HCT116 (cell line): ENCODE data around the gene KCNK5. TPM values are rescaled to one million over a fixed set of nuclear protein-coding genes. Genes with fewer than 3 reads are reported as not detected.

Source experiments
- ATAC-seq: fragments of 200-7000 bp; cut with Tn5 transposase; 2 replicates; pipeline ENCODE4 v1.9.1; 2020; ENCODE audit warnings: mild to moderate bottlenecking, moderate library complexity
- BruUV-seq: library from RNA; stranded (reverse); fragments of 400-500 nt; replicated peaks from 2 replicates; lab custom pipeline; 2021; lab: Mats Ljungman, UMichigan
- CTCF ChIA-PET: fragments of 300-600 bp; sonication (Branson Sonifier 250); formaldehyde crosslinking; loops from one replicate; lab custom pipeline; 2021; ENCODE audit warnings: antibody characterized with exemption; lab: Charles Lee
- POLR2A ChIA-PET: fragments of 300-600, 350-600 bp; sonication (Branson Sonifier 250); formaldehyde crosslinking; loops from one replicate; lab custom pipeline; 2021; ENCODE audit warnings: antibody characterized with exemption; lab: Charles Lee
- RAD21 ChIA-PET, 2 experiments: fragments of 300-600 bp; sonication (Branson Sonifier 250); formaldehyde crosslinking; loops; one replicate each; lab custom pipeline; 2023; ENCODE audit warnings: low total read pairs in 2 of 2; ENCODE audit not compliant: uncharacterized antibody in 2 of 2, unreplicated experiment in 2 of 2, low non-redundant PET in 1 of 2; lab: Charles Lee
- DNase-seq: peaks from one replicate; pipeline ENCODE4 v3.0.0-alpha.2; 2010; ENCODE audit warnings: low read depth, low spot score
- H2AFZ ChIP-seq: fragments of 200-600 bp; shearing (Covaris generic), sonication (generic); 2 replicates; pipeline ENCODE4 v1.6.1; 2017; ENCODE audit warnings: low read depth, mixed run types, mixed read lengths, antibody characterized with exemption, low read length; ENCODE audit not compliant: poor library complexity, severe bottlenecking
- H3K27ac ChIP-seq: 2 replicates; pipeline ENCODE4 v1.5.1; 2012; ENCODE audit warnings: low read depth, low read length
- H3K27me3 ChIP-seq: fragments of 200-600 bp; sonication (generic); 2 replicates; pipeline ENCODE4 v1.6.1; 2016; ENCODE audit warnings: mixed run types, low read length, mixed read lengths; ENCODE audit not compliant: insufficient read depth
- H3K36me3 ChIP-seq, 2 experiments: fragments of 200-500 bp in 1 of 2; fragments of 200-600 bp in 1 of 2; sonication (Bioruptor generic) in 1 of 2; sonication (generic) in 1 of 2; 2 replicates each; pipeline versions ENCODE4 v1.5.1 to v1.6.1; 2014 to 2016; ENCODE audit warnings: low read length in 2 of 2, inconsistent platforms in 1 of 2, mixed read lengths in 1 of 2, mixed run types in 1 of 2; ENCODE audit not compliant: insufficient read depth in 2 of 2, control insufficient read depth in 1 of 2
- H3K4me1 ChIP-seq, 2 experiments: fragments of 200-600 bp in 1 of 2; sonication (generic) in 1 of 2; 2 replicates each; pipeline versions ENCODE4 v1.5.1 to v1.6.1; 2012 to 2017; ENCODE audit warnings: low read length in 2 of 2, inconsistent platforms in 1 of 2, mild to moderate bottlenecking in 1 of 2, mixed read lengths in 1 of 2, mixed run types in 1 of 2, moderate library complexity in 1 of 2; ENCODE audit not compliant: insufficient read depth in 2 of 2, control insufficient read depth in 1 of 2
- H3K4me2 ChIP-seq: fragments of 200-600 bp; sonication (generic); 2 replicates; pipeline ENCODE4 v1.6.1; 2017; ENCODE audit warnings: mixed run types, low read length, mixed read lengths
- H3K4me3 ChIP-seq, 2 experiments: fragments of 200-600 bp in 1 of 2; sonication (generic) in 1 of 2; replicated peaks in 1 of 2; 2 replicates each; pipeline ENCODE4 v1.5.1; 2011 to 2016; ENCODE audit warnings: low read length in 2 of 2, control low read depth in 1 of 2, low read depth in 1 of 2, mild to moderate bottlenecking in 1 of 2, mixed read lengths in 1 of 2, mixed run types in 1 of 2
- H3K79me2 ChIP-seq: fragments of 200-600 bp; sonication (generic); 2 replicates; pipeline ENCODE4 v1.6.1; 2017; ENCODE audit warnings: mild to moderate bottlenecking, mixed run types, low read length, moderate library complexity, mixed read lengths; ENCODE audit not compliant: insufficient read depth
- H3K9ac ChIP-seq: fragments of 200-600 bp; sonication (generic); 2 replicates; pipeline ENCODE4 v1.6.1; 2016; ENCODE audit warnings: low read length, mixed read lengths
- H3K9me2 ChIP-seq: fragments of 200-600 bp; sonication (generic), shearing (Covaris generic); 2 replicates; pipeline ENCODE4 v1.6.1; 2017; ENCODE audit warnings: mixed run types, mild to moderate bottlenecking, moderate library complexity; ENCODE audit not compliant: insufficient read depth
- H3K9me3 ChIP-seq, 2 experiments: fragments of 200-500 bp in 1 of 2; fragments of 200-600 bp in 1 of 2; sonication (Bioruptor generic) in 1 of 2; sonication (generic) in 1 of 2; 2 replicates each; pipeline ENCODE4 v1.6.1; 2014 to 2017; ENCODE audit warnings: low read length in 2 of 2, mixed read lengths in 2 of 2, inconsistent platforms in 1 of 2, low read depth in 1 of 2, mild to moderate bottlenecking in 1 of 2, mixed run types in 1 of 2, moderate library complexity in 1 of 2; ENCODE audit not compliant: control insufficient read depth in 1 of 2, insufficient read depth in 1 of 2
- H4K20me1 ChIP-seq: fragments of 200-600 bp; sonication (generic), shearing (Covaris generic); 2 replicates; pipeline ENCODE4 v1.6.1; 2017; ENCODE audit warnings: mixed run types, mild to moderate bottlenecking, moderate library complexity; ENCODE audit not compliant: insufficient read depth
- FOSL1 ChIP-seq: IDR thresholded peaks from 2 replicates; pipeline ENCODE4 v1.6.1; 2012; ENCODE audit warnings: low read depth
- RAD21 ChIP-seq: IDR thresholded peaks from 2 replicates; pipeline ENCODE4 v1.6.1; 2012; ENCODE audit warnings: low read depth, mild to moderate bottlenecking
- intact Hi-C: fragments of 100-400 bp; cut with micrococcal nuclease; formaldehyde crosslinking; loops from 2 replicates; pipeline ENCODE4 v1.10.0; 2022
- total RNA-seq: library from RNA; stranded (reverse); gene quantifications from one replicate; pipeline ENCODE4 v1.2.1, GENCODE V29; 2021; ENCODE audit not compliant: unreplicated experiment
- TF ChIP-seq, protein P1 (sequence below): IDR thresholded peaks from 2 replicates; pipeline ENCODE4 v1.6.1; 2012; ENCODE audit warnings: low read depth
- TF ChIP-seq, protein P2 (sequence below): IDR thresholded peaks from 2 replicates; pipeline ENCODE4 v1.6.1; 2012

Gene KCNK5
- total RNA-seq, 1 experiment from 2014 or later: 9.5 TPM

DNA sequence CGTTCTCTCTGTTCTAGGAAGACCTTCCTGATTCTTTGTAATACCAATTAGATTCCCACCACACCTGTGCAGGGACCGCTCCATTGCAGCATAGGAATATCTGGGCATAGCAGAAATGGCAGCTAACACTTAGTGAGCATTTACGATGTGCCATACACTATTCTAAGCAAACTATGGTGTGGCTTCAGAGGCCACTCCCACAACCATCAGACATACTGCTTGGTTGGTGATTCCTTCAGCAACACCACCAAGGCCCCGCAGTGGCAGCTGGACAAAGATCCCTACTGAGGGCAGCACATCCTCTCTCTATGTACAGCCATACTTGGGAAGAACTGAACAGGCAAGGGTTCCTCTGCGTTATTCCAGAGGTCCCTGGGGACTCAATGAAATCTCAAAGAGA, 6.2 kb downstream of the KCNK5 start:
- CTCF ChIA-PET: no interaction called here
- Histone ChIP-seq H3K27ac (no peak overlapping the region), H3K4me3 (no peak overlapping the region), H3K9me3 (no peaks in the 10 kb centered on the region), H3K9me2 (no peaks in the 10 kb centered on the region), H3K4me2 (no peak overlapping the region), H3K4me1 (peaks cover 0 to 25% of the 10 kb centered on the region in 2 experiments; a peak in 2 of 4 replicates), H4K20me1 (no peaks in the 10 kb centered on the region), H2AFZ (no peak overlapping the region), H3K9ac (no peak overlapping the region), H3K36me3 (0 out of 4 replicates have a peak, but pooled peaks cover 0 to 5% of the 10 kb centered on the region in 2 experiments), H3K79me2 (peaks cover 97% of the 10 kb centered on the region), H3K27me3 (no peaks in the 10 kb centered on the region)
- DNase-seq (no peak), ATAC-seq (no peak)
- no TSS peak for BruUV-seq
- RAD21 ChIA-PET: no interaction called here
- POLR2A ChIA-PET: no interaction called here
- no peak for TF ChIP-seq RAD21
- TF ChIP-seq FOSL1: no peak
- TF ChIP-seq, protein P1, sequence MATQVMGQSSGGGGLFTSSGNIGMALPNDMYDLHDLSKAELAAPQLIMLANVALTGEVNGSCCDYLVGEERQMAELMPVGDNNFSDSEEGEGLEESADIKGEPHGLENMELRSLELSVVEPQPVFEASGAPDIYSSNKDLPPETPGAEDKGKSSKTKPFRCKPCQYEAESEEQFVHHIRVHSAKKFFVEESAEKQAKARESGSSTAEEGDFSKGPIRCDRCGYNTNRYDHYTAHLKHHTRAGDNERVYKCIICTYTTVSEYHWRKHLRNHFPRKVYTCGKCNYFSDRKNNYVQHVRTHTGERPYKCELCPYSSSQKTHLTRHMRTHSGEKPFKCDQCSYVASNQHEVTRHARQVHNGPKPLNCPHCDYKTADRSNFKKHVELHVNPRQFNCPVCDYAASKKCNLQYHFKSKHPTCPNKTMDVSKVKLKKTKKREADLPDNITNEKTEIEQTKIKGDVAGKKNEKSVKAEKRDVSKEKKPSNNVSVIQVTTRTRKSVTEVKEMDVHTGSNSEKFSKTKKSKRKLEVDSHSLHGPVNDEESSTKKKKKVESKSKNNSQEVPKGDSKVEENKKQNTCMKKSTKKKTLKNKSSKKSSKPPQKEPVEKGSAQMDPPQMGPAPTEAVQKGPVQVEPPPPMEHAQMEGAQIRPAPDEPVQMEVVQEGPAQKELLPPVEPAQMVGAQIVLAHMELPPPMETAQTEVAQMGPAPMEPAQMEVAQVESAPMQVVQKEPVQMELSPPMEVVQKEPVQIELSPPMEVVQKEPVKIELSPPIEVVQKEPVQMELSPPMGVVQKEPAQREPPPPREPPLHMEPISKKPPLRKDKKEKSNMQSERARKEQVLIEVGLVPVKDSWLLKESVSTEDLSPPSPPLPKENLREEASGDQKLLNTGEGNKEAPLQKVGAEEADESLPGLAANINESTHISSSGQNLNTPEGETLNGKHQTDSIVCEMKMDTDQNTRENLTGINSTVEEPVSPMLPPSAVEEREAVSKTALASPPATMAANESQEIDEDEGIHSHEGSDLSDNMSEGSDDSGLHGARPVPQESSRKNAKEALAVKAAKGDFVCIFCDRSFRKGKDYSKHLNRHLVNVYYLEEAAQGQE: no peak
- TF ChIP-seq, protein P2, sequence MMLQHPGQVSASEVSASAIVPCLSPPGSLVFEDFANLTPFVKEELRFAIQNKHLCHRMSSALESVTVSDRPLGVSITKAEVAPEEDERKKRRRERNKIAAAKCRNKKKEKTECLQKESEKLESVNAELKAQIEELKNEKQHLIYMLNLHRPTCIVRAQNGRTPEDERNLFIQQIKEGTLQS: no peak
- intact Hi-C loops: no loop called here
